Activated T-cell treated with anti-CD3 and anti-CD28 coated beads, Interleukin-2, amount 50 U/mL, for 72 hours (primary cell): ENCODE results near the gene NPAT. TPM values are rescaled to one million over a fixed set of nuclear protein-coding genes. Genes with fewer than 3 reads are reported as not detected.

Experiments
- ATAC-seq, 2 donors: fragments of 150-1000 bp; cut with Tn5 transposase; replicated peaks in 1 of 2; 2 replicates each; pipeline ENCODE4 v1.10.0; 2021; ENCODE audit warnings: moderate library complexity in 2 of 2, mild to moderate bottlenecking in 1 of 2
- DNase-seq, 2 donors: peaks; one replicate each; pipeline ENCODE4 v3.0.0; 2021 to 2022; ENCODE audit warnings: mixed read lengths in 1 of 2
- H3K27ac Mint-ChIP-seq: one replicate; pipeline ENCODE4 v1.8.0; 2022; ENCODE audit warnings: mild to moderate bottlenecking, moderate library complexity, mixed read lengths
- H3K27me3 Mint-ChIP-seq: one replicate; pipeline ENCODE4 v1.8.0; 2022; ENCODE audit warnings: low read depth, mixed read lengths
- H3K36me3 Mint-ChIP-seq, 2 donors: one replicate each; pipeline ENCODE4 v1.8.0; 2022; ENCODE audit warnings: mixed read lengths in 2 of 2, mild to moderate bottlenecking in 1 of 2; ENCODE audit not compliant: insufficient read depth in 2 of 2
- H3K4me1 Mint-ChIP-seq: one replicate; pipeline ENCODE4 v1.8.0; 2022; ENCODE audit warnings: low read depth, mixed read lengths
- H3K4me3 Mint-ChIP-seq, 2 donors: one replicate each; pipeline ENCODE4 v1.8.0; 2022; ENCODE audit warnings: mild to moderate bottlenecking in 2 of 2, mixed read lengths in 2 of 2, moderate library complexity in 2 of 2
- H3K9me3 Mint-ChIP-seq, 2 donors: one replicate each; pipeline ENCODE4 v1.8.0; 2022; ENCODE audit warnings: mixed read lengths in 2 of 2
- total RNA-seq, 2 donors: library from RNA; stranded (reverse); gene quantifications; one replicate each; pipeline ENCODE4 v1.2.3, GENCODE V29; 2022

NPAT gene
- total RNA-seq, 2 donors from 2014 or later = 22.8 to 24.8 TPM

DNA sequence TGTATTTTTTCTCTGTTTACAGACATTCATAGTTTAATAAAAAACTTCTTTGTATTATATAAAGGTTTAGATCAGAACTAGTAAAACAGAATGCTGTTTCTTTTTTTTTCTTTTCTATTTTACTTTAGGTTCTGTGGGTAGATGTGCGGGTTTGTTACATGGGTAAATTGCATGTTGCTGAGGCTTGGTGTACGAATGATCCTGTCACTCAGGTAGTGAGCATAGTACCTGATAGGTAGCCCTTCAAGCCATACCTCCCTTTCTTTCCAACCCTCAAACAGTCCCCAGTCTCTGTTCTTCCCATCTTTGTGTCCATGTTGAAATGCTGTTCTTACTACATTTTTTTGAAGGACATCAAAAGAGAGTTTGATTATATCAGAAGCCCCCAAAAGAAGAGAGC, 3.6 kb upstream of the NPAT start:
- DNase-seq (no peak), ATAC-seq (no peak)
- Mint-ChIP-seq H3K27ac (peak overlapping the region; percentile 86), H3K9me3 (no peaks in the 10 kb centered on the region), H3K4me3 (no peak overlapping the region), H3K36me3 (peaks cover 1 to 11% of the 10 kb centered on the region in 2 donors), H3K27me3 (no peaks in the 10 kb centered on the region), H3K4me1 (peaks cover 35% of the 10 kb centered on the region)

DNA sequence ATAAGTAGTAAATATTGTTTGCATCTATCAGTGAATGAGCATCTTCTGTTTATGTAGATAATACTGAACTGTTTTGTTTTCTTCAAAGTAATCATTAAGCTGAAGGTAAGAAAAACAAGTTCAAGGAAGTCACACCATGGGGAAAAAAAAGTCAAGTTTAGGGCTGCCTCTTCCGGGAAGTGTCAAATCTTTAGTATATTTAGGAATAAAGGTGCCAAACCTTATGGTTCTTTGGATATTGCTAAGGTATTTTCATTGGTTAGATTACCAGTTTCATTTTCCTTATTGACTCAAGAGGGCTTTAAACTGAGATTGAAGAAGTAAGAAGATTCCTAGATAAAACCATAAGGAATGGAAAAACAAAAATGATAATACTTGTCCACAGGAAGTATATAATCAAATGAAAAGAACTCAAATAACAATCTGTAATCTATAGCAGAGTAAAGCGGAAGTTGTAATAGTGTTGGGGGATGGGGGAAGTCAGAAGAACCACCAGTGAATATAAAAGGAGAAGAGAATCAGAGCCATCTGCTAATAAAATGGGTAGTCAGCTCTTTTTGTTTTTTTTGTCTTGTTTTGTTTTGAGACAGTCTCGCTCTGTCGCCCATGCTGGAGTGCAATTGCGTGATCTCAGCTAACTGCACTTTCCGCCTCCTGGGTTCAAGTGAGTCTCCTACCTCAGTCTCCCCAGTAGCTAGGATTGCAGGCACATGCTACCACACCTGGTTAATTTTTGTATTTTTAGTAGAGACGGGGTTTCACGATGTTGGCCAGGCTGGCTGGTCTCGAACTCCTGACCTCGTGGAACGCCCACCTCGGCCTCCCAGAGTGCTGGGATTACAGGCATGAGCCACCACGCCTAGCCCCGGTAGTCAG, 2.7 kb upstream of the NPAT start:
- Mint-ChIP-seq H3K4me1 (peaks cover 34% of the 10 kb centered on the region), H3K9me3 (no peaks in the 10 kb centered on the region), H3K36me3 (peaks cover 3 to 15% of the 10 kb centered on the region in 2 donors), H3K27me3 (no peaks in the 10 kb centered on the region), H3K27ac (no peak overlapping the region), H3K4me3 (no peak overlapping the region)
- ATAC-seq = no peak
- DNase-seq = peak; percentile 27 to 36

DNA sequence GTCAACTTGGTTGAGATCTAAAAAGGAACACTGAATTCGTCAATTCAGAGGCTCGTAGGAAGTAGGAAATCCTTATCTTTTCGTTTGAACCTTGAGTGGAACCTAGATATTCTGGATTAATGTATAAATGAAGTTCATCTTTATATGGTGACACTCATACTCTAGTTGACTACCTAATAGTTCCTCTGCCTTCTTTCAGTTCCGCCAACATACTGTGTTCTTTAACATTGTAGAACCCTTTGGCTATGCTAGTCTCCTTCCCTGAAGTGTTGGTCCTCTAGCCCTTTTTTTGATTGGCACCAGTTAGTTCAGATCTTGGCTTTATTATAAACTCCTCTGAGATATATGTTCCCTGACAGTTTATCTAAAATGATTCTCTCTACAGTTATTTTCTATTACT, 1.9 kb upstream of the NPAT start:
- Mint-ChIP-seq H3K4me3 (no peak overlapping the region), H3K27ac (no peak overlapping the region), H3K36me3 (peaks cover 6 to 19% of the 10 kb centered on the region in 2 donors), H3K27me3 (no peaks in the 10 kb centered on the region), H3K9me3 (no peaks in the 10 kb centered on the region), H3K4me1 (peaks cover 34% of the 10 kb centered on the region)
- ATAC-seq (no peak), DNase-seq (no peak)

DNA sequence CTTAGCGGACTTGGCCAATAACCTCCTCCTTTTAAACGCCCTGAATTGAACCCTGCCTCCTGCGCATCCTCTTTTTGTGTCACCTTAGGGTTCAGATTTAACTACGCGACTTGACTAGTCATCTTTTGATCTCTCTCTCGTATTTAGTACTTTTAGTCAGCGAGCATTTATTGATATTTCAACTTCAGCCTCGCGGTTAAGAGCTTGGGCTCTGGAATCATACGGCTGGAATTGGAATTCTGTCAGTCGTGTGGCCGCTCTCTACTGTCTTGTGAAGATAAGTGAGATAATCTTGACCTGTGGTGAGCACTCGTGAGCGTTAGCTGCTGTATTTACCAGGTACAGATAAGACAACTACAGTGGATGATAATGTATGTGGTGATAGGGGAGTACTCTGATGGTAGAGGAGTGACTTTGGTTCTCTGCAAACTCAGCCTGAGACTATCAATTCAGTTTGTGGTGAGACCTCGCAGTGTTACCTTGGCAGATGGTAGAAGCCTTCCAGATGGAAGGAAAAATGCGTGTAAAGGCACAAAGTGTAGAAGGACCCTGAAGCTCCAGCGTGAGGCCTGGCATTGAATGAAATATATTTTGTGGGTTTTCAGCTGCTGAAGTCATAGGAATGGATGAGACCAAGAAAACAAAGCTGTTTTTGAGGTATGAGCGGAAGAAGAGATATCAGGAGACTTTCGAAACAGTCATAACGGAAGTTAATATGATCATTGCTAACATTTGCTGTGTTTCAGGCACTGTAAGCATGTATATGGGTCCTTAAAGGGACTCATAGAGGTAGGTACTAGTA, 1.1 kb upstream of the NPAT start:
- H3K9me3 Mint-ChIP-seq = no peaks in the 10 kb centered on the region
- H3K4me3 Mint-ChIP-seq = no peak overlapping the region
- peak; percentile 45 to 70 for DNase-seq
- no peaks in the 10 kb centered on the region for H3K27me3 Mint-ChIP-seq
- peak; percentile 55 for ATAC-seq
- peaks cover 34% of the 10 kb centered on the region for H3K4me1 Mint-ChIP-seq
- H3K27ac Mint-ChIP-seq = no peak overlapping the region
- peaks cover 8 to 21% of the 10 kb centered on the region in 2 donors for H3K36me3 Mint-ChIP-seq

DNA sequence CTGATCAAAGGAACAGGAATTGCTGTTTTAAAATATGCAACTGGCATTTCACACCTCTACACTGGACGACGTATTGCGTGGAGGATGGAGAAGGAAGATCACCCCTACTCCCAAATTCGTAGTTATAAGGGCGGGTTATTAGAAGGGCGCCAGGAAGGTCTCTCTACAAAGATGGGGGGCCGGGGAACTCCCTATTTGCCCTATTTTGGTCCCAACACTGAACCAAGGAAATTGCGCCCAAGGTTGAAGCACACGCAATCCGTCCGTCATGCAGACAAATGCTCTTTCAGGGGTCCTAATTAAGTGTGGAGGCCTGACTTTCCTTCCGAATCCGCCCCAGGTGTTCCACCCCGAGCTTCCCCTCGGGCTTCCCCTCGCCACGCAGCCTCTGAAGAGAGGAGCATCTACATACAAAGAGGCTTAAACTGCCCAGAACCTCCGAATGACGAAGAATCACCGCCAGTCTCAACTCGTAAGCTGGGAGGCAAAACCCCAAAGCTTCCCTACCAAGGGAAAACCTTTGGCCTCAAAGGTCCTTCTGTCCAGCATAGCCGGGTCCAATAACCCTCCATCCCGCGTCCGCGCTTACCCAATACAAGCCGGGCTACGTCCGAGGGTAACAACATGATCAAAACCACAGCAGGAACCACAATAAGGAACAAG, 396 bp downstream of the NPAT start:
- Mint-ChIP-seq H3K27me3 (no peaks in the 10 kb centered on the region), H3K4me1 (peaks cover 39% of the 10 kb centered on the region)

DNA sequence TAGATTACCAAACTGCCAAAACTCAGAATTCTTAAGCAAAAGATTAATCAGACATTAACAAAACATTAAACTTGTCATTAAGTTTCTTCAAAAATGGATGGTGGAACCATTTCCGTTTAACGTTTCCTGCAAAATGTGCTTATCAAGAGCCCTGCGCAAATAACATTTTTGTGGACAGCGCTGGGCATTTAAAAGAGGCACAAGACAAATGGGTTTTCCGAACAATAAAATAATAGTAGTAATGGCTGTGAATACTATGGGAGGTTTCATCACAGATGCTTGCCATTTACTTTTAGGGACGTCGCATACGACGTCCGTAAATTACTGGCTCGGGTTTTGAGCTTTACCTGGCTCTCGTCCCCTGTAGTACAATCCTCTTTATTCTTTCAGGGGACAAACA, 1.1 kb downstream of the NPAT start:
- Mint-ChIP-seq H3K4me3 (no peak overlapping the region), H3K36me3 (peaks cover 9 to 21% of the 10 kb centered on the region in 2 donors), H3K9me3 (no peaks in the 10 kb centered on the region), H3K27me3 (no peaks in the 10 kb centered on the region), H3K27ac (no peak overlapping the region), H3K4me1 (peaks cover 46% of the 10 kb centered on the region)
- DNase-seq = no peak
- ATAC-seq = no peak

More for the DNA sequence above, 396 bp downstream of the NPAT start:
- DNase-seq (peak in 1 of 2 donors; percentile 49), ATAC-seq (no peak)
- Mint-ChIP-seq H3K27ac (no peak overlapping the region), H3K4me3 (no peak overlapping the region), H3K9me3 (no peaks in the 10 kb centered on the region), H3K36me3 (peaks cover 9 to 21% of the 10 kb centered on the region in 2 donors)

DNA sequence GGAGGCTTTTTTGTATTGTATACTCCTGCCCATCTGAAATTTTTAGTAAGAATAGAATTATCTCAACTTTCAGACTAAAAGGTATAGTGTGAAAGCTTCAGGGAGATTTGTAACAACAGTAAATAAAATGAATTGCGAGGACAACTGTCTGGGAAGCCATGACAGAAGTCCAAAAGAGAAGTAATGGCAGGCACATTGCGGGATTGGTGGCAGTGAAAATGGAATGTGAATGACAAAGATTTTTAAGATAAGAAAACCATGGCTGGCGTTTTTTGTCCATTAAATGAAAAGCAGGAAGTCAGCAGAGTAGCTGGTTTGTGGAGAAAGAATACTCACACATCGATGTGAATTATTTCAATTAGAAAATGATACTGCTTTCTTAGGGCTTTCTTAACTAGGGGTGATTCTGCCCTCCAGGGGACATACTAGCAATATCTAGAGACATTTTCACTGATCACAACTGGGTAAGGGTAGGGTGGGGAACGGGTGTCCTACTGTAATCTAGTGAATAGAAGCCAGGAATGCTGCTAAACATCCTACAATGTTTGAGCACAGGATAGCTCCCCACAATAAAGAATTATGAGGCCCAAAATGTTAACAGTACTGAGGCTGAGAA, 1.6 kb downstream of the NPAT start:
- DNase-seq = no peak
- no peak overlapping the region for H3K27ac Mint-ChIP-seq

DNA sequence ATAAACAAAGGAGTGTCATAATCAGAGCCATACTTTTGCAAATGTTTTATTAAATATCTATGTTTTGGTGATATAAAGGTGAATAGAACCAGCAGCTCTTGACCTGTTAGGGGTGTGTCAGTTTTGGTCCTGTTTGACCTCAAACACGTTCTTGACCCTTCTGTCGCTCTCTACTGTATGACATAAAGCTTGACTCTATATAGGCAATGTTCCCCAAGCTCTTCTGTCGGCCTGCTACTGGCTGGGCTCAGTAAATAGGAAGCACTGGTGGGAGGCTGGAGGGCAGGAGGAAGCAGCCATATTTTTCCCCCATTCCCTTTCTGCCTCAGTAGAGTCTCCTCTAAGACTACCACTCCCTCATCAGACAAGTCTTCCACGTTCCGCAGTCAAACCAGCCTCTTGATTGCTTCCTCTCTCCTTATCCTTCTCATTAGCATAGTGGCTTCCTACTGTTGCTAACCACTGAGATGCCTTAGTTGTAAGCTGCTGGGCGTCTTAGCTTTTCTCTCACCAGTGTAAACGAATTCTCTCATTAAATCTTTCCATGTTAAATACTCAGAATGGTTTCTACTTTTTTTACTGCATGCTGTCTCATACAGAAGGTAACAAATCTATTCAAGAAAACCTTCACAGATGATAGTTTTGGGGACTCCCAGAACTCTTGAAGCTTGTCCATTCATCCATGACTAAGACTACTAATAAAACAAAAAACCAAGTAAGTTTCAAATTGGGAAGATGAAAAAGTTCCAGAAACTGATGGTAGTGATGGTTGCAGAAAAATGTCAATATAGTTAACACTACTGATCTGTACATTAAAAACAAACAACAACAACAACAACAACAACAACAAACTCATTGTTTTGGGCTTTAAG, 3.3 kb downstream of the NPAT start:
- DNase-seq = no peak
- ATAC-seq = no peak
- Mint-ChIP-seq H3K27ac (no peak overlapping the region), H3K4me1 (peaks cover 65% of the 10 kb centered on the region), H3K9me3 (no peaks in the 10 kb centered on the region), H3K4me3 (no peak overlapping the region), H3K27me3 (no peaks in the 10 kb centered on the region), H3K36me3 (peaks cover 9 to 20% of the 10 kb centered on the region in 2 donors)

More for the DNA sequence above, 1.6 kb downstream of the NPAT start:
- Mint-ChIP-seq H3K9me3 (no peaks in the 10 kb centered on the region), H3K27me3 (no peaks in the 10 kb centered on the region), H3K4me3 (no peak overlapping the region), H3K4me1 (peaks cover 51% of the 10 kb centered on the region), H3K36me3 (peaks cover 9 to 21% of the 10 kb centered on the region in 2 donors)
- no peak for ATAC-seq

DNA sequence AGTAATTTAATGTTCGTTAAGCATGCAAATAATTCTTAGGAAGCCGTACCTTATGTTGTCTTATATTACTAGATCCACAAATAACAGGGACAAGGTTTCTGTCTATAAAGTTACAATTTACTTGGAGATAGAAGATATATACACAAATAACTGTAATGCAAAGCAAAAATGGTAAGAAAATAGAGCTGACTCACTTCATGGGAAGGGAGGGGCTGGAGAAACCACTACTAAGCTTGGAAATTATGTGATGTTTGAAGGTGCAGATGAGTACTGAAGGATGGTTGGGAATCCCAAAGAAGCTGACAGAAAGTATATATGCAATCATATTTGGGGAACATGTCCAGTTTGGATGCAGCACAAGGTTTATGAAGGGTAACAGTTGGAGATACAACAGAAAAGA, 4.0 kb downstream of the NPAT start:
- peaks cover 9 to 21% of the 10 kb centered on the region in 2 donors for H3K36me3 Mint-ChIP-seq
- ATAC-seq = no peak
- H3K27me3 Mint-ChIP-seq = no peaks in the 10 kb centered on the region
- peaks cover 72% of the 10 kb centered on the region for H3K4me1 Mint-ChIP-seq
- DNase-seq = no peak
- no peaks in the 10 kb centered on the region for H3K9me3 Mint-ChIP-seq
- peak overlapping the region; percentile 23 for H3K27ac Mint-ChIP-seq
- H3K4me3 Mint-ChIP-seq = peak overlapping the region in 1 of 2 donors; percentile 7

DNA sequence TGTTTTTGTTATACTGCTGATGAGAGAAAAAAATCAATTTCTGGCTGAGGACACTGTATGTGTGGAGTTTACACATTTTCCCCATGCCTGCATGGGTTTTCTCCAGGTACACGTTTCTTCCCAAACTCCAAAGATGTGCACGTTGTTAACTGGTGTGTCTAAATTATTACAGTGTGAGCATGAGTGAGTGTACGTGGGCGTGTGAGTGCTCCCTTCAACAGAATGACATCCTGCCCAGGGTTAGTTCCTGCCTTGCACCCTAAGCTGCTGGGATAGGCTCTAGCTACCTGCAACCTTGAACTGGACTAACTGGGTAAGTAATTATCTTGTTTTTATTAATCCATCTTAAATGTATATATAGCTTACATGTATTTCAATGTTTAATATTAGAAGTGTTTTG, 5.5 kb downstream of the NPAT start:
- DNase-seq = peak in 1 of 2 donors; percentile 35
- no peaks in the 10 kb centered on the region for H3K9me3 Mint-ChIP-seq
- peak; percentile 48 to 49 for ATAC-seq
- peak overlapping the region in 1 of 2 donors; percentile 69 for H3K4me3 Mint-ChIP-seq
- peaks cover 9 to 23% of the 10 kb centered on the region in 2 donors for H3K36me3 Mint-ChIP-seq
- H3K27me3 Mint-ChIP-seq = no peaks in the 10 kb centered on the region
- H3K27ac Mint-ChIP-seq = peak overlapping the region; percentile 70
- H3K4me1 Mint-ChIP-seq = peaks cover 74% of the 10 kb centered on the region

DNA sequence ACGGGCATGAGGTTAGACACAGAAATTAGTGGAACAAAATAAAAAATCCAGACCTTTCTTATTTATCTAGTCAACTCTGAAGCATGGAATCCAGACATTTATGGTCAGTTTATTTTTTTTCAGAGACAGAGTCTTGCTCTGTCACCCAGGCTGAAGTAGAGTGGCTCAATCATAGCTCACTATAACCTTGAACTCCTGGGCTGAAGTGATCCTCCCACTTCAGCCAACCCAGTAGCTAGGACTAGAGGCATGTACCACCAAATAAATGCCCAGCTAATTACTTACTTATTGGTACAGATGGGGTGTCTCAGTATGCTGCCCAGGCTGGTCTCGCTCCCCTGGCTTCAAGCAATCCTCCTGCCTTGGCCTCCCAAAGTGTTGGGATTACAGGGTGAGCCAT, 8.7 kb downstream of the NPAT start:
- no peak for ATAC-seq
- Mint-ChIP-seq H3K36me3 (peaks cover 10 to 34% of the 10 kb centered on the region in 2 donors), H3K4me3 (no peak overlapping the region)

DNA sequence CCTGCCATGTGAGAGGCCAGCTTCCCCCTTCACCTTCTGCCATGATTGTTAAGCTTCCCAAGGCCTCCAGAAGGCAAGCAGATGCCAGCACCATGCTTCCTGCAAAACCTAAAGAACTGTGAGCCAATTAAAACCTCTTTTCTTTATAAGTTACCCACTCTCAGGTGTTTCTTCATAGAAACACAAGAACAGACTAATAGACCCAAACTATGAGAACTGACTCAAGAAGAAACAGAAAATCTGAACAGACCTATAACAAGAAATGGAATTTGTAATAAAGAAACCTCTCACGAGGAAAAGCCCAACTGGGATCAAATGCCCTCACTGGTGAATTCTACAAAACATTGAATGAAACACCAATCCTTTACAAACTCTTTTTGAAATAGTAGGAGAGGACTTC, 12.0 kb downstream of the NPAT start:
- Mint-ChIP-seq H3K27ac (peak overlapping the region; percentile 64), H3K36me3 (peaks cover 25 to 57% of the 10 kb centered on the region in 2 donors), H3K27me3 (no peaks in the 10 kb centered on the region), H3K4me1 (peaks cover 48% of the 10 kb centered on the region), H3K9me3 (peaks cover 3 to 9% of the 10 kb centered on the region in 2 donors), H3K4me3 (peak overlapping the region; percentile 46 to 69)
- no peak for DNase-seq
- peak in 1 of 2 donors; percentile 28 for ATAC-seq

More for the DNA sequence above, 8.7 kb downstream of the NPAT start:
- no peak for DNase-seq
- no peaks in the 10 kb centered on the region for H3K27me3 Mint-ChIP-seq
- H3K4me1 Mint-ChIP-seq = peaks cover 70% of the 10 kb centered on the region
- peaks cover 3 to 6% of the 10 kb centered on the region in 2 donors for H3K9me3 Mint-ChIP-seq
- H3K27ac Mint-ChIP-seq = no peak overlapping the region
